Thyroid gland (tissue), 4 donors: Measurements from ENCODE around the gene NFIX. TPM values are rescaled to one million over a fixed set of nuclear protein-coding genes. Genes with fewer than 3 reads are reported as not detected.

Experiments used
- DNase-seq, 2 donors: peaks; one replicate each; pipeline ENCODE4 v3.0.0-alpha.2; 2019
- H3K27ac ChIP-seq, 3 donors: fragments of 200-600 bp; sonication (generic); 1 replicate in 2 of 3; 2 replicates in 1 of 3; pipeline ENCODE4 v1.5.1; 2016 to 2019; ENCODE audit warnings: mild to moderate bottlenecking in 1 of 3, moderate library complexity in 1 of 3
- H3K27me3 ChIP-seq: fragments of 200-600 bp; sonication (generic); one replicate; pipeline ENCODE4 v1.5.1; 2019
- H3K36me3 ChIP-seq, 2 donors: fragments of 200-600 bp; sonication (generic); one replicate each; pipeline ENCODE4 v1.5.1; 2016 to 2019
- H3K4me1 ChIP-seq, 2 donors: fragments of 200-600 bp; sonication (generic); one replicate each; pipeline ENCODE4 v1.5.1; 2017 to 2019
- H3K4me3 ChIP-seq, 3 donors: fragments of 200-600 bp; sonication (generic); replicated peaks in 1 of 3; 1 replicate in 2 of 3; 2 replicates in 1 of 3; pipeline ENCODE4 v1.5.1; 2016; ENCODE audit warnings: mild to moderate bottlenecking in 1 of 3
- H3K9me3 ChIP-seq: fragments of 200-600 bp; sonication (generic); one replicate; pipeline ENCODE4 v1.5.1; 2017
- POLR2A ChIP-seq, 2 donors: fragments of 450-650 bp; IDR thresholded peaks; one replicate each; pipeline ENCODE4 v1.6.1; 2017; ENCODE audit warnings: antibody characterized with exemption in 2 of 2, mild to moderate bottlenecking in 2 of 2, moderate library complexity in 1 of 2
- WGBS, 2 donors: methylation state at CpG; one replicate each; pipeline ENCODE4 v1.1.5; 2017; 5-methylcytosine and 5-hydroxymethylcytosine counted together
- intact Hi-C: fragments of 100-400 bp; cut with DNase I; formaldehyde crosslinking; loops from one replicate; pipeline ENCODE4 v1.15.1; 2023
- total RNA-seq, 4 donors: library from RNA; depleted of rRNA; stranded (reverse); fragments of >200 nt; gene quantifications; one replicate each; pipeline ENCODE4 v1.2.3, GENCODE V29; 2016
- TF ChIP-seq, protein P1 (sequence below), 6 experiments: fragments of 200-600 bp in 3 of 6; fragments of 450-650 bp in 3 of 6; sonication (generic) in 3 of 6; IDR thresholded peaks; one replicate each; pipeline ENCODE4 v1.5.1; 2016 to 2019; ENCODE audit warnings: antibody characterized with exemption in 6 of 6, mild to moderate bottlenecking in 2 of 6, inconsistent platforms in 1 of 6, moderate library complexity in 1 of 6

The NFIX gene
- total RNA-seq, 4 donors from 2014 or later, result 38.8 to 70.2 (median 62.4) TPM

GRCh38 chr19:13016628-13017305 is 21.5 kb downstream of the NFIX start:
- DNase-seq, result no peak
- Histone ChIP-seq H3K4me3 (no peak overlapping the region), H3K4me1 (peaks cover 77 to 80% of the 10 kb centered on the region in 2 donors), H3K27me3 (no peaks in the 10 kb centered on the region), H3K9me3 (no peaks in the 10 kb centered on the region), H3K27ac (peak overlapping the region; percentile 64 to 87 (median 81)), H3K36me3 (no peaks in the 10 kb centered on the region)
- no peak for TF ChIP-seq POLR2A (IDR thresholded peaks at IDR 0.05)
- TF ChIP-seq, protein P1, sequence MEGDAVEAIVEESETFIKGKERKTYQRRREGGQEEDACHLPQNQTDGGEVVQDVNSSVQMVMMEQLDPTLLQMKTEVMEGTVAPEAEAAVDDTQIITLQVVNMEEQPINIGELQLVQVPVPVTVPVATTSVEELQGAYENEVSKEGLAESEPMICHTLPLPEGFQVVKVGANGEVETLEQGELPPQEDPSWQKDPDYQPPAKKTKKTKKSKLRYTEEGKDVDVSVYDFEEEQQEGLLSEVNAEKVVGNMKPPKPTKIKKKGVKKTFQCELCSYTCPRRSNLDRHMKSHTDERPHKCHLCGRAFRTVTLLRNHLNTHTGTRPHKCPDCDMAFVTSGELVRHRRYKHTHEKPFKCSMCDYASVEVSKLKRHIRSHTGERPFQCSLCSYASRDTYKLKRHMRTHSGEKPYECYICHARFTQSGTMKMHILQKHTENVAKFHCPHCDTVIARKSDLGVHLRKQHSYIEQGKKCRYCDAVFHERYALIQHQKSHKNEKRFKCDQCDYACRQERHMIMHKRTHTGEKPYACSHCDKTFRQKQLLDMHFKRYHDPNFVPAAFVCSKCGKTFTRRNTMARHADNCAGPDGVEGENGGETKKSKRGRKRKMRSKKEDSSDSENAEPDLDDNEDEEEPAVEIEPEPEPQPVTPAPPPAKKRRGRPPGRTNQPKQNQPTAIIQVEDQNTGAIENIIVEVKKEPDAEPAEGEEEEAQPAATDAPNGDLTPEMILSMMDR (IDR thresholded peaks at IDR 0.05), result no peak
- 69 to 70% methylated on average over 22 of the region's 22 CpGs for WGBS, 2 donors
- intact Hi-C loops, result no loop called here

DNA sequence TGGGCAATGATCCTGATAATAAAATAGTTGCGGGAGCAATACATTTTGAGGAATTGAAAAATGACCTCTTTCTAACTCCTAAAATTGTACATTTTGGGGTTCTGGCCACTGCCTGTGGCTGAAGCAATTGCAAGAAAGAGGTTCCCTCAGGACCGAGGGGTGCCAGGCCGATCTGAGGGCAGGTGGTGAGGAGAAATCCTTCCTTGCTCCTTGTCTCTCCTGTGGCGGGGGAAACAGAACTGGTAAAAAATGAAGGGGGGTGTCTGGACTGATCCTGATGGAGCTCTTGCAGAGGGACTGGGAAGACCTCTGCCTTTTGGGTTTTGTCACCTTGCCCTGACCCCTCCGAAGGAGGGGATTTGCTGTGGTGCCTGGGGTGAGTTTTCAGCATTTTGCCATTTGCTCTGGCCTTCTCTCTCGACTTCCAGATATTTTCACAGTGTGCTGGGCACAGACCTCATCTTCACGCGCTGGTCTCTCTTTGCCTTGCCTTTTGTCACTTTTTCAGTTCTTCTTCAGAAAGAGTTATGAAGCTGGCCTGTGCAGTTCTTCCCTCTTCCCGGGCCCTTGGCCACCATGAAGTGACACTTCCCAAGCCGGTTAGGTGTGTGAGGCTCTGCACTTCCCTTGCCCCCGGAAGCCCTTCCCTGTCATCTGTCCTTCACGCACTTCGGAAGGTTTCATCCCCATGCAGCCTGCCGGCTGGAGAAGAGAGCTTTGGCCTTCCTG is 22.2 kb downstream of the NFIX start:
- 63 to 68% methylated on average over 14 of the region's 14 CpGs for WGBS, 2 donors
- Histone ChIP-seq H3K27ac (peak overlapping the region; percentile 64 to 87 (median 81)), H3K27me3 (no peaks in the 10 kb centered on the region), H3K9me3 (no peaks in the 10 kb centered on the region), H3K4me3 (no peak overlapping the region), H3K4me1 (peaks cover 80 to 84% of the 10 kb centered on the region in 2 donors), H3K36me3 (no peaks in the 10 kb centered on the region)
- no peak for TF ChIP-seq POLR2A (IDR thresholded peaks at IDR 0.05)
- TF ChIP-seq, protein P1 (IDR thresholded peaks at IDR 0.05), result no peak
- DNase-seq, result no peak
- intact Hi-C loops, result no loop called here

DNA sequence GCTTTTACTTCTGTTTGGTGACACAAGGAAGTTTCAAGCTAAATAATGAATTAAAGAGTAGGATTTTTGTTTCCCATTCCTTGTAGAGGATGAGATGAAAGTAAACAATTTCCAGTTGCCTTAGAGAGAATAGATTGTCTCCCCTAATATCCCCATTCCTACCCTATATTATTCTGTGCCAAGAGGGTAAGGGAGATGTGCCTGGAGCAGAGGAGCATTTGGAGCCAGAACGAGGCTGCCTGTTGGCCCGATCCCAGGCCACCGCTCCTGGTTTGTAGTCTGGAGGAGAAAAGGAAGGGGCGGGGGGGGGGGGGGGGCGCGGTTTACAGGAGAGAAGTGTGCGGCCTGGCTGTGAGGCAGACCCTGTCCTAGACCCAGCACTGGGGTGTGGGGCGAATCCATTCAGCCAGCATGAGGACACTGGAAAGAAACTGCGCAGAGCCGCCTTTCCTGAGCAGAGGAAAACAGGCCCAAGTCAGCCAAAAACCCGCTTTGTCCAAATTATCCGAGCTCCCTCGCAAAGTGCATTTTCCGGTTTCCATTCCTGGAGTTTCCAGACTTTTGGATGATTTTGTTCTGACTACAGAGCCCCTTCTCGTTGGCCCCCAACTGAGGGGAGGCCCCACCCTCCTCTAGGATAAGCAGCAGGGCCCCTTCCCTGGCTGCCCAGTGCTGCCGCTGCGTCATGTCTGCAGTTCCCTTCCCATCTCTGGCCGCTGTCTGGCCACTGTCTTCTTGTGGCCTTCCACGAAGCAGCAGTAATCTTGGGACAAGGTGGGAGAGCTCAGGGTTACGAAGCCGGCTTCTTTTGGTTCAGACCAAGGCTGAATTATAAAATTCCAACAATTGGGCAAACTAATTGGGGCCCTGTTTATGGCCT is 23.0 kb downstream of the NFIX start:
- H3K36me3 ChIP-seq, result no peaks in the 10 kb centered on the region
- intact Hi-C loops, result no loop called here
- TF ChIP-seq, protein P1 (IDR thresholded peaks at IDR 0.05), result no peak
- no peak for TF ChIP-seq POLR2A (IDR thresholded peaks at IDR 0.05)
- peaks cover 81 to 88% of the 10 kb centered on the region in 2 donors for H3K4me1 ChIP-seq
- WGBS, 2 donors, result 53 to 60% methylated on average over 19 to 20 of the region's 21 CpGs
- H3K9me3 ChIP-seq, result no peaks in the 10 kb centered on the region
- H3K4me3 ChIP-seq, result no peak overlapping the region
- H3K27ac ChIP-seq, result peak overlapping the region; percentile 64 to 87 (median 81)
- peak; percentile 78 to 82 for DNase-seq
- no peaks in the 10 kb centered on the region for H3K27me3 ChIP-seq

GRCh38 chr19:13019332-13019731 is 24.1 kb downstream of the NFIX start:
- Histone ChIP-seq H3K27me3 (no peaks in the 10 kb centered on the region), H3K36me3 (no peaks in the 10 kb centered on the region), H3K4me1 (peaks cover 85 to 92% of the 10 kb centered on the region in 2 donors), H3K27ac (peak overlapping the region; percentile 81 to 91 (median 87)), H3K4me3 (no peak overlapping the region), H3K9me3 (no peaks in the 10 kb centered on the region)
- WGBS, 2 donors, result 82 to 87% methylated on average over 4 of the region's 4 CpGs
- no peak for TF ChIP-seq POLR2A (IDR thresholded peaks at IDR 0.05)
- TF ChIP-seq, protein P1 (IDR thresholded peaks at IDR 0.05), result no peak
- no peak for DNase-seq
- intact Hi-C loops, result no loop called here
